HCT116 (cell line): ENCODE results near the gene NELL1.

Source experiments
- POLR2A ChIP-seq: IDR thresholded peaks from 2 replicates; pipeline ENCODE4 v1.7.0; 2011; ENCODE audit warnings: borderline replicate concordance; ENCODE audit not compliant: insufficient read depth, insufficient read length; ENCODE audit errors: extremely low read depth
- TF ChIP-seq, protein P1 (sequence below): IDR thresholded peaks from 2 replicates; pipeline ENCODE4 v1.6.1; 2012; ENCODE audit warnings: low read depth
- TF ChIP-seq, protein P2 (sequence below), 3 experiments: fragments of 200-600 bp in 1 of 3; sonication (generic) in 1 of 3; IDR thresholded peaks in 2 of 3; conservative IDR thresholded peaks in 1 of 3; 2 replicates each; pipeline ENCODE4 v1.5.1; 2012 to 2017; ENCODE audit warnings: low read depth in 2 of 3, low read length in 2 of 3, antibody characterized with exemption in 1 of 3, borderline replicate concordance in 1 of 3, control low read depth in 1 of 3, mild to moderate bottlenecking in 1 of 3, mixed read lengths in 1 of 3, mixed run types in 1 of 3, moderate library complexity in 1 of 3; ENCODE audit not compliant: insufficient read depth in 1 of 3

DNA sequence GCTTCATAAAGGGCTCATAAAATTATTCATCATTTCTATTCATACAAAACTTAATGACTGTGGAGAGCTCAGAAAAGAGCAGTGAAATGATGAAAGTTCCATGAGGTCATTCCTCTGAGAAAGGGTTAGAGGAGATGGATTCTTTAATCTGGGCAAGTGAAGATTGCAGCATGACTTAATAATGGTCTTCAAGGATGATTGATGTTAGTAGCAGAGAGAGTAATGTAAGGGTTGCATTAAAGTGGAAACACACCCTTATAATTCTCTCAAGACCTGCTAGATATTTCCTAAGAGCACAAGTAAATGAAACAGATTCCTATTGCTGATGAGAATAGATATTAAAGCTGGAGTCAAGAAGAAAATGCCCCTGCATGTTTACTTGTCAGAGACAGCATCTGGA, 811.9 kb downstream of the NELL1 start:
- TF ChIP-seq, protein P1, sequence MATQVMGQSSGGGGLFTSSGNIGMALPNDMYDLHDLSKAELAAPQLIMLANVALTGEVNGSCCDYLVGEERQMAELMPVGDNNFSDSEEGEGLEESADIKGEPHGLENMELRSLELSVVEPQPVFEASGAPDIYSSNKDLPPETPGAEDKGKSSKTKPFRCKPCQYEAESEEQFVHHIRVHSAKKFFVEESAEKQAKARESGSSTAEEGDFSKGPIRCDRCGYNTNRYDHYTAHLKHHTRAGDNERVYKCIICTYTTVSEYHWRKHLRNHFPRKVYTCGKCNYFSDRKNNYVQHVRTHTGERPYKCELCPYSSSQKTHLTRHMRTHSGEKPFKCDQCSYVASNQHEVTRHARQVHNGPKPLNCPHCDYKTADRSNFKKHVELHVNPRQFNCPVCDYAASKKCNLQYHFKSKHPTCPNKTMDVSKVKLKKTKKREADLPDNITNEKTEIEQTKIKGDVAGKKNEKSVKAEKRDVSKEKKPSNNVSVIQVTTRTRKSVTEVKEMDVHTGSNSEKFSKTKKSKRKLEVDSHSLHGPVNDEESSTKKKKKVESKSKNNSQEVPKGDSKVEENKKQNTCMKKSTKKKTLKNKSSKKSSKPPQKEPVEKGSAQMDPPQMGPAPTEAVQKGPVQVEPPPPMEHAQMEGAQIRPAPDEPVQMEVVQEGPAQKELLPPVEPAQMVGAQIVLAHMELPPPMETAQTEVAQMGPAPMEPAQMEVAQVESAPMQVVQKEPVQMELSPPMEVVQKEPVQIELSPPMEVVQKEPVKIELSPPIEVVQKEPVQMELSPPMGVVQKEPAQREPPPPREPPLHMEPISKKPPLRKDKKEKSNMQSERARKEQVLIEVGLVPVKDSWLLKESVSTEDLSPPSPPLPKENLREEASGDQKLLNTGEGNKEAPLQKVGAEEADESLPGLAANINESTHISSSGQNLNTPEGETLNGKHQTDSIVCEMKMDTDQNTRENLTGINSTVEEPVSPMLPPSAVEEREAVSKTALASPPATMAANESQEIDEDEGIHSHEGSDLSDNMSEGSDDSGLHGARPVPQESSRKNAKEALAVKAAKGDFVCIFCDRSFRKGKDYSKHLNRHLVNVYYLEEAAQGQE: no peak
- TF ChIP-seq POLR2A: no peak
- TF ChIP-seq, protein P2, sequence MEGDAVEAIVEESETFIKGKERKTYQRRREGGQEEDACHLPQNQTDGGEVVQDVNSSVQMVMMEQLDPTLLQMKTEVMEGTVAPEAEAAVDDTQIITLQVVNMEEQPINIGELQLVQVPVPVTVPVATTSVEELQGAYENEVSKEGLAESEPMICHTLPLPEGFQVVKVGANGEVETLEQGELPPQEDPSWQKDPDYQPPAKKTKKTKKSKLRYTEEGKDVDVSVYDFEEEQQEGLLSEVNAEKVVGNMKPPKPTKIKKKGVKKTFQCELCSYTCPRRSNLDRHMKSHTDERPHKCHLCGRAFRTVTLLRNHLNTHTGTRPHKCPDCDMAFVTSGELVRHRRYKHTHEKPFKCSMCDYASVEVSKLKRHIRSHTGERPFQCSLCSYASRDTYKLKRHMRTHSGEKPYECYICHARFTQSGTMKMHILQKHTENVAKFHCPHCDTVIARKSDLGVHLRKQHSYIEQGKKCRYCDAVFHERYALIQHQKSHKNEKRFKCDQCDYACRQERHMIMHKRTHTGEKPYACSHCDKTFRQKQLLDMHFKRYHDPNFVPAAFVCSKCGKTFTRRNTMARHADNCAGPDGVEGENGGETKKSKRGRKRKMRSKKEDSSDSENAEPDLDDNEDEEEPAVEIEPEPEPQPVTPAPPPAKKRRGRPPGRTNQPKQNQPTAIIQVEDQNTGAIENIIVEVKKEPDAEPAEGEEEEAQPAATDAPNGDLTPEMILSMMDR (IDR thresholded peaks at IDR 0.05 in 2 of 3, conservative IDR thresholded peaks at IDR 0.05 in 1 of 3; ENCODE audit: borderline replicate concordance in 1 of 3, insufficient read depth in 1 of 3, low read depth in 2 of 3, low read length in 2 of 3): no peak
